Epidermal melanocyte (primary cell): ENCODE results near the gene PRTN3.
"Not testable (repeated sequence)": the region's sequence is repeated elsewhere in the genome, so short reads cannot be mapped to it uniquely, and the experiment has no call there.

Experiments
- DNase-seq: peaks from one replicate; pipeline ENCODE4 v3.0.0; 2011; ENCODE audit warnings: low spot score; ENCODE audit not compliant: insufficient read length

PRTN3 gene

DNA sequence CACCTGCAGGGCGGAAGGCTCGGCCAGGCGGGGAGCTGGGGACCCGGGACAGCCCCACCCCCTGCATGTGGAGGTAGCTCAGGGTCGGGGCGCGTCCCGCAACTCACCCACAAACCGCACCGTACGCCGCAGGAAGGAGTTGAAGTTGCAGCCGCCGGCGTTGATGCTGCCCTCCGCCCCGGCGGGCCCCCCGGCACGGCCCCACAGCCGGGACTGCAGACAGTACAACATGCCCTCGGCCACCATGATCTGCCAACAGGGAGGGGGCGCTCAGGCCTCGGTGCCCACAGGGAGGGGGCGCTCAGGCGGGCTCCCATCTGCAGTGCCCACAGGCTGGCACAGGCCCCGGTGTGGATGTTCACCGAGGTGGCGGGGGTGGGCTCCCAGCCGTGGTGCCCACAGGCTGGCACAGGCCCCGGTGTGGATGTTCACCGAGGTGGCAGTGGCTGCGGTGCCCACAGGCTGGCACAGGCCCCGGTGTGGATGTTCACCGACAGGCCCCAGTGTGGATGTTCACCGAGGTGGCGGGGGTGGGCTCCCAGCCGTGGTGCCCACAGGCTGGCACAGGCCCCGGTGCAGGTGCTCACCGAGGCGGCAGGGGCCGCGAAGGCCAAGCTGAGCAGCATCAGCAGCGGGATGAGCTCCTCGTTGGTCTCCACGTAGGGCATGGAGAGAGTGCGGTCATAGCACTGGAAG, 25.6 kb upstream of the PRTN3 start:
- DNase-seq, result no peak

GRCh38 chr19:815775-816499, 24.9 kb upstream of the PRTN3 start:
- DNase-seq, result no peak

GRCh38 chr19:816500-816857, 24.3 kb upstream of the PRTN3 start:
- DNase-seq, result no peak

DNA sequence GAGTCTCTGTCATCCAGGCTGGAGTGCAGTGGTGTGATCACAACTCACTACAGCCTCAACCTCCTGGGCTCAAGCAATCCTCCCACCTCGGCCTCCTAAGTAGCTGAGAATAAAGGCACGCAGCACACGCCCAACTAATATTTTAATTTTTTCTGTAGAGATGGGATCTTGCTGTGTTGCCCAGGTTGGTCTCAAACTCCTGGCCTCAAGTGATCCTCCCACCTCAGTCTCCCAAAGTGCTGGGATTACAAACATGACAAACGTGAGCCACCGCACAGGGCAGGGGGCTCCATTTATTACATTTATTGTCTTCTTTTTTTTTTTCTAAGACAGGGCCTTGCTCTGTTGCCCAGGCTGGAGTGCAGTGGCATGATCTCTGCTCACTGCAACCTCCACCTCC, 20.6 kb upstream of the PRTN3 start:
- DNase-seq, result not testable (repeated sequence)

DNA sequence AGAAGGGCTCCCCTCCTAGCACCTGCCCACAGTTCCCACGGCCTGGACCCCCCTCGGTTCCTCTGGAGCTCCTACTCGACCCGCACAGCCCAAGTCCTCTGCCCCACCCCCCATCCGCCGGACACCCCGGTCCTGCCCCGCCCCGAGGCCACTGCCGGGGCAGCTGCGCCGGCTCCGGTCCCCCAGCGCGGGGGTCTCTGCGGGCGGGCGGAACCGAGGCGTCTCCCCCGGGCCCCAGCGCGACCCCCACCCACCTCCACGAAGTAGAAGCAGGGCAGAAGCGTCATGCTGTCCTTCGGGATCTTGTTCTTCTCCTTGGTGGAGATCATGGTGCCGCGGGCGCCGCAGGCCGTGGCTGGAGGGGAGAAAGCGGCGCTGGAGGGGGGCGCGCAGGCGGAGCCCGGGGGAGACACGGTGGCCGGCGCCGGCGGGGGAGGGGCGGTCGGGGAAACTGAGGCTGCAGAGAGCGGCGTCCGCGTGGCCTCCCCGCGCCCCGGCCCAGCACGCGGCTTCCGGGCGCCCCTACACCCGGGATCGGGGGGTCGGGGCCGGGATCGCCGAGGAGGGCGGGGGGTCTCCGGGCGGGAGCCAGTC, 19.5 kb upstream of the PRTN3 start:
- DNase-seq, result no peak

- no peak for DNase-seq
Observed at GRCh38 chr19:821825-822503, 18.8 kb upstream of the PRTN3 start, which contains the start of gene PLPPR3. Gene PLPPR3 (minus strand): TSS chr19:821955. CDS start chr19:821559, 396 bp downstream.

DNA sequence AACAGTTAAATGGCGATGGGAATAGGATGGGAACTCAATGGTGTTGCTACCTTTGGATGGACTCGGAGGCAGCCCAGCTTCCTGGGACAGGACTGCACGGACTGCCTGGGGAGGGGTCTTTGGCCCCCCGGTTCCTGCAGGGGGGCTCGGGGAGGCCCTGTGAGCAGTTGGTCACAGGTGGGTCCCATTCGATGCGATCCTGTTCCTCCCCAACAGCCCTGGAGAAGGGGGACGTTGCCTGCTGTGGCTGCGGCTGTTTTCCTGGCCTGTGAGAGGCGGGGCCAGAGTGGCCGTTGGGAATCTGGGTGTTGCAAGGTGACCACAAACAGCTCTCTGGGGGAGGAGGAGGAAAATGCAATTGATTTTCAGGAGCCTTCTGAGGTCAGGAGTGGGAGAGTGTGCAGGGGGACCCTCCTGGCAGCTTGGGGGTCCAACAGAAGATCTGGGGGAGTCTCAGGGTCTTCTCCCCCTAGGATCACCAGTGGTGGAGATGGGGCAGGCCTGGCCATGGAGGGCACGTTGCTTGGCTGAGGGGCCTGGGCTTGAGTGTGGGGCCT, 17.2 kb upstream of the PRTN3 start:
- no peak for DNase-seq

GRCh38 chr19:824885-825284, 15.9 kb upstream of the PRTN3 start:
- DNase-seq, result no peak

DNA sequence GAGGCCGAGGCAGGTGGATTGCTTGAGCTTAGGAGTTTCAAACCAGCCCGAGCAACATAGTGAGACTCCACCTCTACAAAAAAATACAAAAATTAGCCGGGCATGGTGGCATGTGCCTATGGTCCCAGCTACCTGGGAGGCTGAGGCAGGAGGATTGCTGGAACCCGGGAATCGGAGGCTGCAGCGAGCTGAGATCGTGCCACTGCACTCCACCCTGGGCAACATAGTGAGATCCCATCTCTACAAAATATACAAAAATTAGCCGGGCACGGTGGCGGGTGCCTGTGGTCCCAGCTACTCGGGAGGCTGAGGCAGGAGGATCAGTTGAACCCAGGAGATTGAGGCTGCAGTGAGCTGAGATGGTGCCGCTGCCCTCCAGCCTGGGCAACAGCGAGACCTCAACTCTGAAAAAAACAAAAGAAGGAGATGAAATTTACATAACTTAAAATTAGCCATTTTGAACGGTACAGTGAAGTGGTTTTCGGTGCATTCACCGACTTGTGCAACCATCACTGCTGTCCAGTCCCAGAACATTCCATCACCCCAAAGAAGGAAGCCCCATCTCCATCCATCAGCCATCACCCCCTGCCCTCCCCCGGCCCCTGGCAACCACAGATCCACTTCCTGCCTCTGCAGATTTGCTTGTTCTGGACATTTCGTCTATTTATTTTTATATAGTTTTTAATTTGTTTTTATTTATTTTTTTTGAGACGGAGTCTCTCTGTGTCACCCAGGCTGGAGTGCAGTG, 14.7 kb upstream of the PRTN3 start:
- no peak for DNase-seq

DNA sequence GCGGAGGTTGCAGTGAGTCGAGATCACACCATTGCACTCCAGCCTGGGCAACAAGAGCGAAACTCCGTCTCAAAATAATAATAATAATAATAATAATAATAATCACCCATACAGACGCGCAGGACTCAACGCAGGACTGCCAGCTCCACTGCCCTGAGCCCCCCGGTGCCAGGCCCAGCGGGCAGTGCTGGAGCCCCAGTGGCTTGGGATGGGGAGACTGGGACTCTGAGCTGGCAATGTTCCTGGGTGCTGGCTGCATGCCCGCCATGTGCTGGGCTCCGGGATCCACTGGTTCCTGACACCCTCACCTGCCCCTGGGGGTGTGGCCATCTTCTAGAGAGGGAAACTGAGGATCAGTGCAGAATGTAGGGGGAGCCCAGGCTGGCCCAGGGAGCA, 13.5 kb upstream of the PRTN3 start:
- no peak for DNase-seq

DNA sequence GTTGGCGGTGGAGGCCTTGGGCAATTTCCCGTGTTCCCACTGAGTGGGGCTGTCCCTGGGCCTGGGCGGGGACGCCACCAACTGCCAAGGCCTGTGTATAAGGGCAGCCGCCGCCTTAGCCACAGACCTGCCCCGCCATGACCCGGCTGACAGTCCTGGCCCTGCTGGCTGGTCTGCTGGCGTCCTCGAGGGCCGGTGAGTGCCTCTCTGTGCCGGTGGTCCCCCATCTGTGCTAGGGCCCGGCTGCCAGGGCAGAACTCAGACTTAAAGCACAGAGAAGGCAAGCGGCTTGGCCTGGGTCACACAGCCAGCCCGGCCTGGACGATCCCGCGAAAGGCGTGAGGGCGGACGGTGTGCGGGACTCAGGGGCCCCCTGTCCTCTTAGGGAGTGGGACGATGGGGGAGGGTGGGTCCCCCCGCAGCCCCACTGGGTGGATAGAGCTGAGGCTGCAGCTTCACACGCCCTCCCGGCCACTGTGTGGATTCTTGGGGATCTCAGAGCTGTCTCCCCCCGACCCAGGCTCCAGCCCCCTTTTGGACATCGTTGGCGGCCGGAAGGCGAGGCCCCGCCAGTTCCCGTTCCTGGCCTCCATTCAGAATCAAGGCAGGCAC, 13.0 kb upstream of the PRTN3 start, which contains the start of gene AZU1:
AZU1 (plus strand) TSS at position 128 of the 612 bp plus-strand sequence; CDS start at position 138, 10 bp downstream.
- DNase-seq, result no peak

- DNase-seq, result no peak
Observed at GRCh38 chr19:829129-829758, 11.6 kb upstream of the PRTN3 start.

GRCh38 chr19:831407-832369, 9.1 kb upstream of the PRTN3 start:
- DNase-seq, result no peak

DNA sequence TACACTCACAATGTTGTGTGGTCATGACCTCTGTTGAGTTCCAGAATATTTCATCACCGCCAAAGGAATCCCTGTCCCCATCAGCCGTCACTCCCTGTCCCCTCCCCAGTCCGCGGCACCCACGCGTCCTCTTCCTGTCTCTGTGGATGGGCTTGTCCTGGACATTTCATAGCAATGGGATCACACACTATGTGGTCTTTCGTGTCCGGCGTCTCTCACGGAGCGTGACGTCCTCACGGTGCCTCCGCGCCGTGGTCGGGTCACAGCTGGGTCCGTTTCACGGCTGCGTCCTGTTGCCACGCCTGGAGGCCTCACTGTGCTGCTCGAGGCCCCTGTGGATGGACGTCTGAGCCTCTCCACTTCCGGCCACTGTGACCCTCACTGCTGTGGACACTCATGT, 6.6 kb upstream of the PRTN3 start:
- no peak for DNase-seq

GRCh38 chr19:835210-835810, 5.5 kb upstream of the PRTN3 start:
- DNase-seq, result no peak

DNA sequence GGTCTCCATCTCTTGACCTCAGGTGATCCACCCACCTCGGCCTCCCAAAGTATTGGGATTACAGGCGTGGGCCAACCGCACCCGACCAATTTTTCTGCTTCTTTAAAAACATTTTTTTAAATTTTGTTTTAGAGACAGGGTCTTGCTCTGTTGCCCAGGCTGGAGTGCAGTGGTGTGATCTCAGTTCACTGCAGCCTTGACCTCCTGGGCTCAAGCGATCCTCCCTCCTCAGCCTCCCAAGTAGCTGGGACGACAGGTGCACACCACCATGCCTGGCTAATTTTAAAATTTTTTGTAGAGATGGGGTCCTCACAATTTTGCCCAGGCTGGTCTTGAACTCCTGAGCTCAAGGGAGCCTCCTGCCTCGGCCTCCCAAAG, 2.0 kb downstream of the PRTN3 start:
- not testable (repeated sequence) for DNase-seq

DNA sequence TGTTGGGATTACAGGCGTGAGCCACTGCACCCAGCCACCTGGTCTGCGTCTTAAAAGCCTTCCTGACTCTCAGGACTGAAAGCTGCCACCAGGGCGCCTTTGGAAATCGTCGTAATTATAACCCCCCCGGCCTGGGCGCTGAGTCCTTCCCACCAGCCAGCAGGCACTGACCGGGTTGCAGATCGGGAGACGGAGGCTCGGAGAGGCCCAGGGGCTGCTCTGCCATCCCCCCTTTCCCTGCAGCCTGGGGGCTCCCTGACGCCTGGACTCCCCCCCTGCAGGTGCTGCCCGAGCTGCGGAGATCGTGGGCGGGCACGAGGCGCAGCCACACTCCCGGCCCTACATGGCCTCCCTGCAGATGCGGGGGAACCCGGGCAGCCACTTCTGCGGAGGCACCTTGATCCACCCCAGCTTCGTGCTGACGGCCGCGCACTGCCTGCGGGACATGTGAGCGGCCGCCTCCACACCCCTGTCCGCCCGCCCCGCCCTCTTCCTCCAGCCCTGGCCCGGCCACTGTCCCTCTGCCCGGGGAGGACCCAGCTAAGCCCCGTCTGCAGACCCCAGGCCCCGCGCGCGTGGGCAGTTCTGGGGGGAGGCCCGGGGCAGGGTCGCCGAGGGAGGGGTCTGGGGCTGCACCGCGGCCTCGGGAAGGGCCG, 2.5 kb downstream of the PRTN3 start:
- DNase-seq, result no peak
